ENCODE results near the gene DROSHA. TPM values are rescaled to one million over a fixed set of nuclear protein-coding genes. Genes with fewer than 3 reads are reported as not detected.
A peak's percentile ranks its signal among the peaks of the same experiment; 100 is the strongest.

The DROSHA gene, protein sequence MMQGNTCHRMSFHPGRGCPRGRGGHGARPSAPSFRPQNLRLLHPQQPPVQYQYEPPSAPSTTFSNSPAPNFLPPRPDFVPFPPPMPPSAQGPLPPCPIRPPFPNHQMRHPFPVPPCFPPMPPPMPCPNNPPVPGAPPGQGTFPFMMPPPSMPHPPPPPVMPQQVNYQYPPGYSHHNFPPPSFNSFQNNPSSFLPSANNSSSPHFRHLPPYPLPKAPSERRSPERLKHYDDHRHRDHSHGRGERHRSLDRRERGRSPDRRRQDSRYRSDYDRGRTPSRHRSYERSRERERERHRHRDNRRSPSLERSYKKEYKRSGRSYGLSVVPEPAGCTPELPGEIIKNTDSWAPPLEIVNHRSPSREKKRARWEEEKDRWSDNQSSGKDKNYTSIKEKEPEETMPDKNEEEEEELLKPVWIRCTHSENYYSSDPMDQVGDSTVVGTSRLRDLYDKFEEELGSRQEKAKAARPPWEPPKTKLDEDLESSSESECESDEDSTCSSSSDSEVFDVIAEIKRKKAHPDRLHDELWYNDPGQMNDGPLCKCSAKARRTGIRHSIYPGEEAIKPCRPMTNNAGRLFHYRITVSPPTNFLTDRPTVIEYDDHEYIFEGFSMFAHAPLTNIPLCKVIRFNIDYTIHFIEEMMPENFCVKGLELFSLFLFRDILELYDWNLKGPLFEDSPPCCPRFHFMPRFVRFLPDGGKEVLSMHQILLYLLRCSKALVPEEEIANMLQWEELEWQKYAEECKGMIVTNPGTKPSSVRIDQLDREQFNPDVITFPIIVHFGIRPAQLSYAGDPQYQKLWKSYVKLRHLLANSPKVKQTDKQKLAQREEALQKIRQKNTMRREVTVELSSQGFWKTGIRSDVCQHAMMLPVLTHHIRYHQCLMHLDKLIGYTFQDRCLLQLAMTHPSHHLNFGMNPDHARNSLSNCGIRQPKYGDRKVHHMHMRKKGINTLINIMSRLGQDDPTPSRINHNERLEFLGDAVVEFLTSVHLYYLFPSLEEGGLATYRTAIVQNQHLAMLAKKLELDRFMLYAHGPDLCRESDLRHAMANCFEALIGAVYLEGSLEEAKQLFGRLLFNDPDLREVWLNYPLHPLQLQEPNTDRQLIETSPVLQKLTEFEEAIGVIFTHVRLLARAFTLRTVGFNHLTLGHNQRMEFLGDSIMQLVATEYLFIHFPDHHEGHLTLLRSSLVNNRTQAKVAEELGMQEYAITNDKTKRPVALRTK (N-terminal part only)
- total RNA-seq (2022) = 57.7 and 70.6 TPM in 2 replicates
- percentile 78 among the genes with signal in this experiment for Bru-seq, nascent RNA
- BruChase-seq, experiment 1, labeled RNA remaining after a 6-hour chase = percentile 79 among the genes with signal in this experiment
- percentile 80 among the genes with signal in this experiment for BruChase-seq, experiment 2, labeled RNA remaining after a 2-hour chase
- long read RNA-seq, full-length matches to known transcripts = 4 of 45 reads
- long read RNA-seq, partial matches to known transcripts = 20 of 45 reads
- long read RNA-seq, other reads (novel, unspliced or antisense) = 21 of 45 reads

DNA sequence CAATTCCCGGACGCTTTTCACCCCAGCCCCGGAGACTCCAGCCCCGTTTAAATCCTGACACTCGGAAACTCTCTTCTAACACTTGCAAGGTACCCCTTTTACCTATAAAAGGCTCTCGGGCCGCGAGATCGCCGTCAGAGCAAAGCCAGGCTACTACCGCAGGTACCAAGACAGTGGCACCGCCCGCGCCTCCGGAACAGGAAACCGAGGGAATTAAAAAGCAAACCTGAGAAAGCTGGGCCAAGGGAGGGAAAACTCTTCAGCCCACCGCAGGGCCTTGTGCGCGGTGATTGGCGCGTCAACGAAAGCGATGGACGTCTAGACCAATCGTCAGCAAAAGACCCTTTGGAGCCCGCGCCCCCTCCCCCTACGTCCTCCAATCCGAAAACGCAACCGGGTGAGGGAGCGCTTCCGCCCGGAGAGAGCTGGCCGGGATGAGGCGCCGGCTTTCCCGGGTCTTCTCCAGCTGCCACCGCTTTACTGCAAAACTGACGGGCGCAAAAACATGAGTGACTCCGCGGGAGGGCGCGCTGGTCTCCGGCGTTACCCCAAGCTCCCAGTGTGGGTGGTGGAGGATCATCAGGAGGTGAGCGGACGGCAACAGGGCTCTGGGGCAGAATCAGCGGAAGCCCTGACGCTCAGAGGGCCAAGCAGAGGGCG lies at the start of gene DROSHA, which contains the start of gene C5orf22:
Gene DROSHA, minus strand, starts transcription at position 206 of the 660 bp plus-strand sequence. CDS start 3,034 bp downstream, outside the sequence.
Gene C5orf22, plus strand, starts transcription at position 414 of the 660 bp plus-strand sequence. Its CDS starts 92 bp downstream, at position 506.
- ChIA-PET CTCF (interaction anchor here (0.6 to 0.8 kb wide), 3 partner anchors 13 to 1441 kb away, joined by 3 to 4 read pairs (median 3); no protein-coding TSS in a partner anchor), POLR2A (interaction anchor here (0.7 to 3.1 kb wide), 16 partner anchors 9 to 1812 kb away, joined by 3 to 19 read pairs (median 4); partner anchors contain the start of gene GOLPH3)
- no TSS peak for BruUV-seq (replicated peaks)
- intact Hi-C loops (cut with micrococcal nuclease) = no loop called here
- Mint-ChIP-seq H3K27ac (ENCODE audit: low read depth, unreplicated experiment) (peak within 1 kb of the TSS; percentile 94), H3K9me3 (ENCODE audit: unreplicated experiment) (no peaks in the 10 kb centered on the region), H3K36me3 (ENCODE audit: insufficient read depth, unreplicated experiment) (peaks cover 65% of the 10 kb centered on the region), H3K4me1 (ENCODE audit: insufficient read depth, unreplicated experiment) (peaks cover 23% of the 10 kb centered on the region), H3K27me3 (ENCODE audit: insufficient read depth, unreplicated experiment) (no peaks in the 10 kb centered on the region), H3K4me3 (ENCODE audit: unreplicated experiment) (peak within 1 kb of the TSS; percentile 100)
- TF ChIP-seq, protein P1, sequence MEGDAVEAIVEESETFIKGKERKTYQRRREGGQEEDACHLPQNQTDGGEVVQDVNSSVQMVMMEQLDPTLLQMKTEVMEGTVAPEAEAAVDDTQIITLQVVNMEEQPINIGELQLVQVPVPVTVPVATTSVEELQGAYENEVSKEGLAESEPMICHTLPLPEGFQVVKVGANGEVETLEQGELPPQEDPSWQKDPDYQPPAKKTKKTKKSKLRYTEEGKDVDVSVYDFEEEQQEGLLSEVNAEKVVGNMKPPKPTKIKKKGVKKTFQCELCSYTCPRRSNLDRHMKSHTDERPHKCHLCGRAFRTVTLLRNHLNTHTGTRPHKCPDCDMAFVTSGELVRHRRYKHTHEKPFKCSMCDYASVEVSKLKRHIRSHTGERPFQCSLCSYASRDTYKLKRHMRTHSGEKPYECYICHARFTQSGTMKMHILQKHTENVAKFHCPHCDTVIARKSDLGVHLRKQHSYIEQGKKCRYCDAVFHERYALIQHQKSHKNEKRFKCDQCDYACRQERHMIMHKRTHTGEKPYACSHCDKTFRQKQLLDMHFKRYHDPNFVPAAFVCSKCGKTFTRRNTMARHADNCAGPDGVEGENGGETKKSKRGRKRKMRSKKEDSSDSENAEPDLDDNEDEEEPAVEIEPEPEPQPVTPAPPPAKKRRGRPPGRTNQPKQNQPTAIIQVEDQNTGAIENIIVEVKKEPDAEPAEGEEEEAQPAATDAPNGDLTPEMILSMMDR (IDR thresholded peaks at IDR 0.05; ENCODE audit: unreplicated experiment) = no peak
- peak; percentile 97 for DNase-seq (ENCODE audit: unreplicated experiment)

DNA sequence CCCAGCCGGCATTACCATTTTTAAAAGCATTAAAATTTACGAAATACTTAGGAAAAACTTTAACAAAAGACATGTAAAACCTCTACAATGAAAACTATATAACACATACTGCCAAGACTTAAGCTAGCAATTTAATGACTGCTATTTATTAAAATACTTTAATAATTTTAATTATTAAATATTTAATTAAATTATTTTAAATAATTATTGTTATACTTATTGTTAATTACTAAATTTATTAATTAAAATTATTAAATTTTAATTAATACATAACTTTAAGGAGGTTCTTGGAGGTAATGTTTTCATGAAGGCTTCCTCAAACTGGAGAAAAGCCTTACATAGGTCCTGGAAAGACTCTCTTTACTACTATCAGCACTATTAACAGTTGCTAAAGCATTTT lies 47.7 kb upstream of the DROSHA start:
- TF ChIP-seq, protein P1 (IDR thresholded peaks at IDR 0.05; ENCODE audit: unreplicated experiment) = no peak
- ChIA-PET CTCF (interaction anchor here (0.6 to 2.7 kb wide), 6 partner anchors 230 to 513 kb away, joined by 3 to 54 read pairs (median 4); no protein-coding TSS in a partner anchor), POLR2A (no interaction called here)
- BruUV-seq (replicated peaks) = no TSS peak
- no peak for DNase-seq (ENCODE audit: unreplicated experiment)
- Mint-ChIP-seq H3K9me3 (ENCODE audit: unreplicated experiment) (no peaks in the 10 kb centered on the region), H3K4me3 (ENCODE audit: unreplicated experiment) (no peak overlapping the region), H3K4me1 (ENCODE audit: insufficient read depth, unreplicated experiment) (peaks cover 5% of the 10 kb centered on the region), H3K27me3 (ENCODE audit: insufficient read depth, unreplicated experiment) (peaks cover 66% of the 10 kb centered on the region), H3K36me3 (ENCODE audit: insufficient read depth, unreplicated experiment) (no peaks in the 10 kb centered on the region), H3K27ac (ENCODE audit: low read depth, unreplicated experiment) (no peak overlapping the region)
- intact Hi-C loops (cut with micrococcal nuclease) = no loop called here

DNA sequence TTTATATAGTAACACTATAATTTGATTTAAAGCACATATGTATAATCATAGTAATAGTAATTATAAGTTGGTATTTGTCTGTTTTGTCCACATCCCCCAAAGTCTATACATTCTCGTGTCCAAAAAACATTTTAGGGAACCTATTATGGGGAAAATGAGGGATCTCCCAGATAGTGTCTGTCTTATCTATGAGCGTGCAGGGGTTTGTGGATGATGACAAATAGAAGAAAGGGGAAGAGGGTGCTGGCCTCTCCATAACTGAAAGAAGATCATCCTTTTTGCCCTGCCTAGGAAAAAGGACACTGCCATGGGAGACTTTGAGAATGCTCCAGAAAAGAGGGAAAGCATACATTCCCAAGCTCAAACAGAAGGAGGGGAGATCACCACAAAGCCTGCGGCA lies 45.5 kb upstream of the DROSHA start:
- TF ChIP-seq, protein P1 (IDR thresholded peaks at IDR 0.05; ENCODE audit: unreplicated experiment) = no peak
- BruUV-seq (replicated peaks) = no TSS peak
- intact Hi-C loops (cut with micrococcal nuclease) = no loop called here
- no peaks in the 10 kb centered on the region for H3K36me3 Mint-ChIP-seq (ENCODE audit: insufficient read depth, unreplicated experiment)
- H3K9me3 Mint-ChIP-seq (ENCODE audit: unreplicated experiment) = no peaks in the 10 kb centered on the region
- DNase-seq (ENCODE audit: unreplicated experiment) = no peak
- H3K27ac Mint-ChIP-seq (ENCODE audit: low read depth, unreplicated experiment) = no peak overlapping the region
- H3K4me3 Mint-ChIP-seq (ENCODE audit: unreplicated experiment) = no peak overlapping the region
- peaks cover 59% of the 10 kb centered on the region for H3K27me3 Mint-ChIP-seq (ENCODE audit: insufficient read depth, unreplicated experiment)
- POLR2A ChIA-PET = no interaction called here
- CTCF ChIA-PET = interaction anchor here (0.6 to 1.2 kb wide), 2 partner anchors 11 to 231 kb away, joined by 3 to 5 read pairs; no protein-coding TSS in a partner anchor
- peaks cover 5% of the 10 kb centered on the region for H3K4me1 Mint-ChIP-seq (ENCODE audit: insufficient read depth, unreplicated experiment)

Measured in MCF 10A (cell line).